ENCODE measurements around the gene PCBP2.

PCBP2 gene

GRCh38 chr12:53495903-53496751 lies 44.2 kb downstream of the PCBP2 start:
- no peak for DNase-seq

- DNase-seq = no peak
Measured at GRCh38 chr12:53496752-53497032, 44.8 kb downstream of the PCBP2 start.

- no peak for DNase-seq
Measured at GRCh38 chr12:53497461-53497860, 45.6 kb downstream of the PCBP2 start.

- no peak for DNase-seq
Measured at GRCh38 chr12:53498235-53498630, 46.3 kb downstream of the PCBP2 start.

- peak; percentile 39 to 63 for DNase-seq
Measured at GRCh38 chr12:53499266-53500141, 47.6 kb downstream of the PCBP2 start, which contains the start of gene MAP3K12. Gene MAP3K12, minus strand, starts transcription at chr12:53499458. Its CDS starts 12,067 bp downstream, at chr12:53487391.

- DNase-seq = peak in 1 of 2 experiments; percentile 12
Measured at GRCh38 chr12:53500142-53500775, 48.4 kb downstream of the PCBP2 start.

- DNase-seq = peak; percentile 93 to 97
Measured at GRCh38 chr12:53500776-53501614, 49.1 kb downstream of the PCBP2 start, which contains the start of gene TARBP2. Gene TARBP2, plus strand, starts transcription at chr12:53501283. Its CDS starts 126 bp downstream, at chr12:53501409.

- DNase-seq = no peak
Measured at GRCh38 chr12:53501615-53502181, 49.8 kb downstream of the PCBP2 start.

- DNase-seq = no peak
Measured at GRCh38 chr12:53502331-53502730, 50.4 kb downstream of the PCBP2 start.

GRCh38 chr12:53502983-53503728 lies 51.3 kb downstream of the PCBP2 start:
- no peak for DNase-seq

GRCh38 chr12:53504004-53504920 lies 52.4 kb downstream of the PCBP2 start:
- no peak for DNase-seq

- DNase-seq = no peak
Measured at GRCh38 chr12:53505086-53505485, 53.2 kb downstream of the PCBP2 start.

- no peak for DNase-seq
Measured at GRCh38 chr12:53505555-53506449, 53.9 kb downstream of the PCBP2 start.

GRCh38 chr12:53506450-53506785 lies 54.5 kb downstream of the PCBP2 start:
- no peak for DNase-seq

GRCh38 chr12:53506881-53507602 lies 55.1 kb downstream of the PCBP2 start, which contains the start of gene NPFF:
Gene NPFF, minus strand, starts transcription at chr12:53507484. Its CDS starts 10 bp downstream, at chr12:53507474.
- no peak for DNase-seq

- no peak for DNase-seq
Measured at GRCh38 chr12:53507603-53507885, 55.6 kb downstream of the PCBP2 start.

- peak; percentile 71 to 75 for DNase-seq
Measured at GRCh38 chr12:53508534-53509170, 56.8 kb downstream of the PCBP2 start.

All from stimulated activated CD4-positive, alpha-beta T cell treated with anti-CD3 and anti-CD28 coated beads, Interleukin-4, amount 100 ng/mL, for 4 hours (primary cell).